HepG2 (cell line): ENCODE results near the gene MTCL1. TPM values are rescaled to one million over a fixed set of nuclear protein-coding genes. Genes with fewer than 3 reads are reported as not detected.

Source experiments
- BATF2 ChIP-seq: sonication (generic); formaldehyde crosslinking; IDR thresholded peaks from 2 replicates; pipeline ENCODE4 v1.8.0; 2022; ENCODE audit warnings: mild to moderate bottlenecking, missing genetic modification reagents, moderate library complexity
- EEA1 ChIP-seq: sonication (generic); formaldehyde crosslinking; IDR thresholded peaks from 2 replicates; pipeline ENCODE4 v1.5.1; 2020; ENCODE audit warnings: mild to moderate bottlenecking, missing genetic modification reagents, borderline replicate concordance
- FOXM1 ChIP-seq: sonication (generic); formaldehyde crosslinking; IDR thresholded peaks from 2 replicates; pipeline ENCODE4 v1.5.0; 2020; ENCODE audit warnings: missing genetic modification reagents
- HMG20A ChIP-seq: IDR thresholded peaks from 2 replicates; pipeline ENCODE4 v1.6.1; 2016; ENCODE audit warnings: borderline replicate concordance
- NONO ChIP-seq, 2 experiments: fragments of 450-650 bp in 1 of 2; sonication (generic) in 1 of 2; formaldehyde crosslinking in 1 of 2; IDR thresholded peaks in 1 of 2; conservative IDR thresholded peaks in 1 of 2; 2 replicates each; pipeline versions ENCODE4 v1.6.1 to v1.8.0; 2017 to 2022; ENCODE audit warnings: mild to moderate bottlenecking in 1 of 2, missing genetic modification reagents in 1 of 2, moderate library complexity in 1 of 2
- PAX8 ChIP-seq: sonication (generic); formaldehyde crosslinking; IDR thresholded peaks from 2 replicates; pipeline ENCODE4 v1.8.0; 2022; ENCODE audit warnings: mild to moderate bottlenecking, missing genetic modification reagents, borderline replicate concordance
- POGZ ChIP-seq: sonication (generic); formaldehyde crosslinking; IDR thresholded peaks from 2 replicates; pipeline ENCODE4 v1.4.0; 2020; ENCODE audit warnings: mild to moderate bottlenecking, missing genetic modification reagents
- SP5 ChIP-seq: IDR thresholded peaks from 2 replicates; pipeline ENCODE4 v1.6.1; 2016; ENCODE audit warnings: low read depth, borderline replicate concordance
- TBL1XR1 ChIP-seq: fragments of 150-350 bp; IDR thresholded peaks from 2 replicates; pipeline ENCODE4 v1.6.1; 2014; ENCODE audit warnings: borderline replicate concordance, low read length; ENCODE audit not compliant: partially characterized antibody
- ZBTB10 ChIP-seq: sonication (generic); formaldehyde crosslinking; IDR thresholded peaks from 2 replicates; pipeline ENCODE4 v1.4.0; 2020; ENCODE audit warnings: missing genetic modification reagents, borderline replicate concordance
- ZBTB20 ChIP-seq: sonication (generic); formaldehyde crosslinking; IDR thresholded peaks from 2 replicates; pipeline ENCODE4 v1.8.1; 2023; ENCODE audit warnings: missing genetic modification reagents, low read depth, mild to moderate bottlenecking, borderline replicate concordance
- ZNF33A ChIP-seq: sonication (generic); formaldehyde crosslinking; IDR thresholded peaks from 2 replicates; pipeline ENCODE4 v1.5.1; 2020; ENCODE audit warnings: missing genetic modification reagents, mild to moderate bottlenecking, moderate library complexity, borderline replicate concordance
- ZNF383 ChIP-seq: sonication (generic); formaldehyde crosslinking; IDR thresholded peaks from 2 replicates; pipeline ENCODE4 v1.4.0; 2020; ENCODE audit warnings: missing genetic modification reagents, mild to moderate bottlenecking, borderline replicate concordance
- ZNF512 ChIP-seq: sonication (generic); formaldehyde crosslinking; IDR thresholded peaks from 2 replicates; pipeline ENCODE4 v1.4.0; 2020; ENCODE audit warnings: mild to moderate bottlenecking, missing genetic modification reagents
- ZNF614 ChIP-seq: IDR thresholded peaks from 2 replicates; pipeline ENCODE4 v1.6.1; 2018; ENCODE audit warnings: missing biosample characterization, missing genetic modification reagents, inconsistent platforms, borderline replicate concordance
- ZNF674 ChIP-seq: sonication (generic); formaldehyde crosslinking; IDR thresholded peaks from 2 replicates; pipeline ENCODE4 v1.5.0; 2020; ENCODE audit warnings: low read depth, mild to moderate bottlenecking, missing genetic modification reagents
- ZNF782 ChIP-seq: sonication (generic); formaldehyde crosslinking; IDR thresholded peaks from 2 replicates; pipeline ENCODE4 v1.4.0; 2020; ENCODE audit warnings: missing genetic modification reagents, mild to moderate bottlenecking, borderline replicate concordance
- polyA plus RNA-seq, 8 experiments: library from polyadenylated mRNA; depleted of rRNA in 3 of 8; stranded (reverse) in 7 of 8; unstranded in 1 of 8; fragments of >200 nt; fragmentation: Illumina TruSeq in 4 of 8; extraction: Trizol in 4 of 8; gene quantifications; 2 replicates each; pipeline versions ENCODE4 v1.2.1 to v1.2.3, GENCODE V29; 2011 to 2016; ENCODE audit warnings: low read depth in 4 of 8, missing spikeins in 1 of 8, mixed read lengths in 1 of 8; ENCODE audit not compliant: insufficient read depth in 1 of 8
- total RNA-seq, 5 experiments: library from RNA; depleted of rRNA; stranded (reverse); fragments of >200 nt; fragmentation: Illumina TruSeq; extraction: Trizol; gene quantifications; 2 replicates each; pipeline ENCODE4 v1.2.3, GENCODE V29; 2016; ENCODE audit warnings: low read depth in 1 of 5
- TF ChIP-seq, protein P1 (sequence below): sonication (generic); formaldehyde crosslinking; IDR thresholded peaks from 2 replicates; pipeline ENCODE4 v1.9.0; 2021; ENCODE audit warnings: missing genetic modification reagents, borderline replicate concordance
- TF ChIP-seq, protein P2 (sequence below): sonication (generic); formaldehyde crosslinking; IDR thresholded peaks from 2 replicates; pipeline ENCODE4 v1.9.0; 2022; ENCODE audit warnings: low read depth, missing genetic modification reagents
- TF ChIP-seq, protein P3 (sequence below): IDR thresholded peaks from 2 replicates; pipeline ENCODE4 v1.6.1; 2016; ENCODE audit warnings: control low read depth

The MTCL1 gene
- total and polyA plus RNA-seq, 2 of the 13 experiments (the other 11 are each of a cell fraction or from before 2014, with no cell fraction given), result 3.1 to 3.2 TPM

- TF ChIP-seq, protein P1, sequence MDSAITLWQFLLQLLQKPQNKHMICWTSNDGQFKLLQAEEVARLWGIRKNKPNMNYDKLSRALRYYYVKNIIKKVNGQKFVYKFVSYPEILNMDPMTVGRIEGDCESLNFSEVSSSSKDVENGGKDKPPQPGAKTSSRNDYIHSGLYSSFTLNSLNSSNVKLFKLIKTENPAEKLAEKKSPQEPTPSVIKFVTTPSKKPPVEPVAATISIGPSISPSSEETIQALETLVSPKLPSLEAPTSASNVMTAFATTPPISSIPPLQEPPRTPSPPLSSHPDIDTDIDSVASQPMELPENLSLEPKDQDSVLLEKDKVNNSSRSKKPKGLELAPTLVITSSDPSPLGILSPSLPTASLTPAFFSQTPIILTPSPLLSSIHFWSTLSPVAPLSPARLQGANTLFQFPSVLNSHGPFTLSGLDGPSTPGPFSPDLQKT (CRISPR knock-in tag), result no peak
- TF ChIP-seq, protein P2, sequence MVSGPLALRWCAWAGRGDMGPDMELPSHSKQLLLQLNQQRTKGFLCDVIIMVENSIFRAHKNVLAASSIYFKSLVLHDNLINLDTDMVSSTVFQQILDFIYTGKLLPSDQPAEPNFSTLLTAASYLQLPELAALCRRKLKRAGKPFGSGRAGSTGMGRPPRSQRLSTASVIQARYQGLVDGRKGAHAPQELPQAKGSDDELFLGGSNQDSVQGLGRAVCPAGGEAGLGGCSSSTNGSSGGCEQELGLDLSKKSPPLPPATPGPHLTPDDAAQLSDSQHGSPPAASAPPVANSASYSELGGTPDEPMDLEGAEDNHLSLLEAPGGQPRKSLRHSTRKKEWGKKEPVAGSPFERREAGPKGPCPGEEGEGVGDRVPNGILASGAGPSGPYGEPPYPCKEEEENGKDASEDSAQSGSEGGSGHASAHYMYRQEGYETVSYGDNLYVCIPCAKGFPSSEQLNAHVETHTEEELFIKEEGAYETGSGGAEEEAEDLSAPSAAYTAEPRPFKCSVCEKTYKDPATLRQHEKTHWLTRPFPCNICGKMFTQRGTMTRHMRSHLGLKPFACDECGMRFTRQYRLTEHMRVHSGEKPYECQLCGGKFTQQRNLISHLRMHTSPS, result 0 out of 2 replicates have a peak, but pooled peaks have one; percentile 33
- TF ChIP-seq ZNF33A, result no peak
- no peak for TF ChIP-seq NONO (IDR thresholded peaks at IDR 0.05)
- no peak for TF ChIP-seq NONO (CRISPR knock-in tag; conservative IDR thresholded peaks at IDR 0.05)
- TF ChIP-seq ZNF614 (CRISPR knock-in tag), result no peak
- peak; percentile 84; the same call in 1 of the 2 replicates for TF ChIP-seq ZBTB20 (CRISPR knock-in tag)
- TF ChIP-seq EEA1 (CRISPR knock-in tag), result no peak
- TF ChIP-seq ZNF782 (CRISPR knock-in tag), result no peak
- TF ChIP-seq, protein P3, sequence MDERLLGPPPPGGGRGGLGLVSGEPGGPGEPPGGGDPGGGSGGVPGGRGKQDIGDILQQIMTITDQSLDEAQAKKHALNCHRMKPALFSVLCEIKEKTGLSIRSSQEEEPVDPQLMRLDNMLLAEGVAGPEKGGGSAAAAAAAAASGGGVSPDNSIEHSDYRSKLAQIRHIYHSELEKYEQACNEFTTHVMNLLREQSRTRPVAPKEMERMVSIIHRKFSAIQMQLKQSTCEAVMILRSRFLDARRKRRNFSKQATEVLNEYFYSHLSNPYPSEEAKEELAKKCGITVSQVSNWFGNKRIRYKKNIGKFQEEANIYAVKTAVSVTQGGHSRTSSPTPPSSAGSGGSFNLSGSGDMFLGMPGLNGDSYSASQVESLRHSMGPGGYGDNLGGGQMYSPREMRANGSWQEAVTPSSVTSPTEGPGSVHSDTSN (CRISPR knock-in tag), result no peak
- no peak for TF ChIP-seq ZNF383 (CRISPR knock-in tag)
- no peak for TF ChIP-seq PAX8 (CRISPR knock-in tag)
- no peak for TF ChIP-seq ZBTB10 (CRISPR knock-in tag)
- no peak for TF ChIP-seq FOXM1 (CRISPR knock-in tag)
- no peak for TF ChIP-seq POGZ
- no peak for TF ChIP-seq HMG20A (CRISPR knock-in tag)
- no peak for TF ChIP-seq ZNF512 (CRISPR knock-in tag)
- TF ChIP-seq TBL1XR1, result no peak
- no peak for TF ChIP-seq SP5 (CRISPR knock-in tag)
- no peak for TF ChIP-seq ZNF674
- TF ChIP-seq BATF2 (CRISPR knock-in tag), result no peak
Measured at GRCh38 chr18:8797206-8797605, 91.8 kb downstream of the MTCL1 start (continued).
